ENCODE results near the gene THSD8. TPM values are rescaled to one million over a fixed set of nuclear protein-coding genes. Genes with fewer than 3 reads are reported as not detected.
A peak's percentile ranks its signal among the peaks of the same experiment; 100 is the strongest.

The THSD8 gene
- total and polyA plus RNA-seq, 2 donors (not counting 1 experiment from before 2014, with no cell fraction given), result not detected

DNA sequence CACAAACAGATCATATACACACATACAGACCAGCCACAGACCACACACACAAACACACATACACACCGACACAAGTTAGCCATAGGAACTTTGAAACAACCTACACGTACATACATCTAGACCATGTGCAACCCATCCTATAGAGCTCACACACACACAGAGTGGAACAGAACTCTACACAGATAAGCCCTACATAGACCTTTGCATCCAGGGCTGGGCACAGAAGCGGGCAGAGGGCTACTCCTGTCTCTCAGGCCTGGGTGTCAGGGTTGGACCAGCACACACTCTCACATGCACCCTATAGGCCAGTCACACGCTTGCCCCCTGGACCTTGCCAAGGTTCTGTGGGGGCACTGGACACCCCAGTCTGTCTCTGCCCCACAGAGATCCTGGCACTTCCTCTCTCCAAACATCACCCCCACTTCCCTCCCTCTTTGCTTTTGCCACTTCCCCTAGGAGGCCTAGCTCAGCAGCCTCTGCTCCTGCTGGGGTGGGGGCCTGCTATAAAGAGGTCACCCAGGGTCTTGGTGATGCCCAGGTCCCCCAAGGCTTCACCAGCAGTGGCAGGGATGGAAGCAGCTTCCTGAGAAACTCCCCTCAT is 16.3 kb upstream of the THSD8 start:
- peaks cover 40% of the 10 kb centered on the region for H3K4me1 ChIP-seq (ENCODE audit: control insufficient read depth, extremely low read depth, insufficient read depth, low read length)
- no peak for DNase-seq (ENCODE audit: low read depth in 2 of 2)
- H3K9me3 ChIP-seq (ENCODE audit: control insufficient read depth, insufficient read depth, low read depth, low read length), result no peaks in the 10 kb centered on the region
- H3K79me2 ChIP-seq (ENCODE audit: control insufficient read depth, insufficient read depth, low read length), result no peaks in the 10 kb centered on the region
- no peaks in the 10 kb centered on the region for H4K20me1 ChIP-seq (ENCODE audit: control insufficient read depth, extremely low read depth, insufficient read depth, low read length)
- H3K27ac ChIP-seq (ENCODE audit: insufficient read depth, low read length), result peak overlapping the region; percentile 34
- no peaks in the 10 kb centered on the region for H3K27me3 ChIP-seq (ENCODE audit: control insufficient read depth, insufficient read depth, low read length)
- no peak overlapping the region for H3K9ac ChIP-seq (ENCODE audit: insufficient read depth, low read length)
- H3K4me3 ChIP-seq (replicated peaks in 1 of 4; ENCODE audit: control extremely low read depth in 1 of 4, insufficient read depth in 1 of 4, low read depth in 3 of 4, low read length in 4 of 4), result no peak overlapping the region
- no peaks in the 10 kb centered on the region for H3K36me3 ChIP-seq (ENCODE audit: control insufficient read depth, insufficient read depth, low read length)
- no peak overlapping the region for H3K4me2 ChIP-seq (ENCODE audit: extremely low read depth, insufficient read depth, low read length)
- TF ChIP-seq EZH2 (IDR thresholded peaks at IDR 0.05; ENCODE audit: low read length, missing control alignments), result no peak
- TF ChIP-seq, protein P1, sequence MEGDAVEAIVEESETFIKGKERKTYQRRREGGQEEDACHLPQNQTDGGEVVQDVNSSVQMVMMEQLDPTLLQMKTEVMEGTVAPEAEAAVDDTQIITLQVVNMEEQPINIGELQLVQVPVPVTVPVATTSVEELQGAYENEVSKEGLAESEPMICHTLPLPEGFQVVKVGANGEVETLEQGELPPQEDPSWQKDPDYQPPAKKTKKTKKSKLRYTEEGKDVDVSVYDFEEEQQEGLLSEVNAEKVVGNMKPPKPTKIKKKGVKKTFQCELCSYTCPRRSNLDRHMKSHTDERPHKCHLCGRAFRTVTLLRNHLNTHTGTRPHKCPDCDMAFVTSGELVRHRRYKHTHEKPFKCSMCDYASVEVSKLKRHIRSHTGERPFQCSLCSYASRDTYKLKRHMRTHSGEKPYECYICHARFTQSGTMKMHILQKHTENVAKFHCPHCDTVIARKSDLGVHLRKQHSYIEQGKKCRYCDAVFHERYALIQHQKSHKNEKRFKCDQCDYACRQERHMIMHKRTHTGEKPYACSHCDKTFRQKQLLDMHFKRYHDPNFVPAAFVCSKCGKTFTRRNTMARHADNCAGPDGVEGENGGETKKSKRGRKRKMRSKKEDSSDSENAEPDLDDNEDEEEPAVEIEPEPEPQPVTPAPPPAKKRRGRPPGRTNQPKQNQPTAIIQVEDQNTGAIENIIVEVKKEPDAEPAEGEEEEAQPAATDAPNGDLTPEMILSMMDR (conservative IDR thresholded peaks at IDR 0.05 in 1 of 2, IDR thresholded peaks at IDR 0.05 in 1 of 2; ENCODE audit: low read depth in 1 of 2, low read length in 2 of 2), result no peak
- no peak overlapping the region for H2AFZ ChIP-seq (ENCODE audit: low read length)

DNA sequence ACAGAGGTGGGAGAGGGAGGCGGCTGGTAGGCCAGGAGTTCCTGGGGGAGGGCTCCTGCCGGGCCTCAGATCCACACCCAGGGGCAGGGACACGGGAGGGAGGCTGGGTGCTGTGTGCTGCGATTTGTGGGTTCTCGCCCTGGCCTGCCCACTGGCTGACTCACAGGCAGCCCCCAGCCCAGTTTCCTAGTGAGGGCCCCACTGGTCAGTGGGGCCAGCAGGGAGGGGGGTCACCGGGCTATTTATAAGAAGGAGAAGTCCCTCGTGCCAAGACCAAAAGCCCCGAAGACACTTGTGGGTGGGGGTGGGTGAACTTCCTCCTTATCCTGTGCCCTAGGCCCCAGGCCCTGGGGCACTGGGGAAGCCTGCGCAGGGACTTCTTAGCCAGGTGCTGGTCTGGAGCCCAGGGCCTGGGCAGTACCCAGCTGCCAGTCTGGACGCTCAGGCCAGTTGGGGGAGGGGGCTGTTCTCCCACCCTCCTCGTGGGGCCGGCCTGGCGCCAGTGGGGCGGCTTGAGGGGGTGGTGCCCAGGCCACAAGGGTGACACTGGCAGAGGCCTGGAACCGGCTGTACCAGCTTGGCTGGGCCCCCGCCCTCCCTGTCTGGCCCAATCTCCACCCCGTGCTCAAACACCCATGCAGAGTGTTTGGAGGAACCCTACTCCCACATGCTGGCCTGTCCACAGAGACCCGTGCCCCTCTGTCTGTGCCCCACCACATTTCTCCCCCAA is 15.6 kb upstream of the THSD8 start:
- H3K36me3 ChIP-seq (ENCODE audit: control insufficient read depth, insufficient read depth, low read length), result no peaks in the 10 kb centered on the region
- H3K4me3 ChIP-seq (replicated peaks in 1 of 4; ENCODE audit: control extremely low read depth in 1 of 4, insufficient read depth in 1 of 4, low read depth in 3 of 4, low read length in 4 of 4), result no peak overlapping the region
- no peaks in the 10 kb centered on the region for H3K79me2 ChIP-seq (ENCODE audit: control insufficient read depth, insufficient read depth, low read length)
- H3K9me3 ChIP-seq (ENCODE audit: control insufficient read depth, insufficient read depth, low read depth, low read length), result no peaks in the 10 kb centered on the region
- H3K9ac ChIP-seq (ENCODE audit: insufficient read depth, low read length), result no peak overlapping the region
- peak overlapping the region; percentile 10 for H3K27ac ChIP-seq (ENCODE audit: insufficient read depth, low read length)
- no peak overlapping the region for H3K4me2 ChIP-seq (ENCODE audit: extremely low read depth, insufficient read depth, low read length)
- H3K27me3 ChIP-seq (ENCODE audit: control insufficient read depth, insufficient read depth, low read length), result no peaks in the 10 kb centered on the region
- TF ChIP-seq, protein P1 (conservative IDR thresholded peaks at IDR 0.05 in 1 of 2, IDR thresholded peaks at IDR 0.05 in 1 of 2; ENCODE audit: low read depth in 1 of 2, low read length in 2 of 2), result no peak
- no peak for TF ChIP-seq EZH2 (IDR thresholded peaks at IDR 0.05; ENCODE audit: low read length, missing control alignments)
- DNase-seq (ENCODE audit: low read depth in 2 of 2), result no peak
- no peak overlapping the region for H2AFZ ChIP-seq (ENCODE audit: low read length)
- no peaks in the 10 kb centered on the region for H4K20me1 ChIP-seq (ENCODE audit: control insufficient read depth, extremely low read depth, insufficient read depth, low read length)
- H3K4me1 ChIP-seq (ENCODE audit: control insufficient read depth, extremely low read depth, insufficient read depth, low read length), result peaks cover 46% of the 10 kb centered on the region

DNA sequence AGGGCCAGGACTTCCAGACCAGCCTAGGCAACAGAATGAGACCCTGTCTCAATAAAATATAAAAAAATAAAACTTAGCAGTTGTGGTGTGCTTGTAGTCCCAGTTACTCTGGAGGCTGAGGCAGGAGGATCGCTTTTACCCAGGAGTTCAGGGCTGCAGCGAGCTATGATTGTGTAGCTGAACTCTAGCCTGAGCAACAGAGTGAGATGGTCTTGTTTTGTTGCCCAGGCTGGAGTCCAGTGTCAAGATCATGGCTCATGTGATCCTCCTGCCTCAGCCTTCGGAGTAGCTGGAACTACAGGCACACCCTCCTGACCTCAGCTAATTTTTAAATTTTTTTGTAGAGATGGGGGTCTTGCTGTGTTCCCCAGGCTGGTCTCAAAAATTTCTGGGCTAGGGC is 14.9 kb upstream of the THSD8 start:
- H3K4me1 ChIP-seq (ENCODE audit: control insufficient read depth, extremely low read depth, insufficient read depth, low read length), result peaks cover 42% of the 10 kb centered on the region
- H3K27ac ChIP-seq (ENCODE audit: insufficient read depth, low read length), result no peak overlapping the region
- H3K27me3 ChIP-seq (ENCODE audit: control insufficient read depth, insufficient read depth, low read length), result no peaks in the 10 kb centered on the region

More for the DNA sequence above, 14.9 kb upstream of the THSD8 start:
- H4K20me1 ChIP-seq (ENCODE audit: control insufficient read depth, extremely low read depth, insufficient read depth, low read length), result no peaks in the 10 kb centered on the region
- TF ChIP-seq, protein P1 (conservative IDR thresholded peaks at IDR 0.05 in 1 of 2, IDR thresholded peaks at IDR 0.05 in 1 of 2; ENCODE audit: low read depth in 1 of 2, low read length in 2 of 2), result no peak
- no peak for TF ChIP-seq EZH2 (IDR thresholded peaks at IDR 0.05; ENCODE audit: low read length, missing control alignments)
- no peaks in the 10 kb centered on the region for H3K9me3 ChIP-seq (ENCODE audit: control insufficient read depth, insufficient read depth, low read depth, low read length)
- H3K4me3 ChIP-seq (replicated peaks in 1 of 4; ENCODE audit: control extremely low read depth in 1 of 4, insufficient read depth in 1 of 4, low read depth in 3 of 4, low read length in 4 of 4), result no peak overlapping the region
- DNase-seq (ENCODE audit: low read depth in 2 of 2), result no peak
- no peak overlapping the region for H3K9ac ChIP-seq (ENCODE audit: insufficient read depth, low read length)
- no peak overlapping the region for H3K4me2 ChIP-seq (ENCODE audit: extremely low read depth, insufficient read depth, low read length)
- H3K36me3 ChIP-seq (ENCODE audit: control insufficient read depth, insufficient read depth, low read length), result no peaks in the 10 kb centered on the region
- no peak overlapping the region for H2AFZ ChIP-seq (ENCODE audit: low read length)
- H3K79me2 ChIP-seq (ENCODE audit: control insufficient read depth, insufficient read depth, low read length), result peaks cover 6% of the 10 kb centered on the region

Data from fibroblast of lung (primary cell).